Endothelial cell of umbilical vein (primary cell): Measurements from ENCODE around the gene NRXN3.

Experiments
- CTCF ChIP-seq, 2 donors: IDR thresholded peaks; 1 replicate in 1 of 2; 2 replicates in 1 of 2; pipeline ENCODE4 v1.5.1; 2011; ENCODE audit warnings: low read length in 2 of 2, mild to moderate bottlenecking in 2 of 2, moderate library complexity in 2 of 2, control low read depth in 1 of 2, inconsistent platforms in 1 of 2, low read depth in 1 of 2; ENCODE audit not compliant: insufficient read depth in 1 of 2; ENCODE audit errors: extremely low read depth in 1 of 2
- EZH2 ChIP-seq: IDR thresholded peaks from 2 replicates; pipeline ENCODE4 v1.6.1; 2012; ENCODE audit warnings: borderline replicate concordance, low read depth, mild to moderate bottlenecking, moderate library complexity, low read length, inconsistent platforms; ENCODE audit not compliant: severe bottlenecking
- FOS ChIP-seq: IDR thresholded peaks from 2 replicates; pipeline ENCODE4 v1.6.1; 2011; ENCODE audit warnings: mild to moderate bottlenecking, low read length, moderate library complexity, borderline replicate concordance; ENCODE audit not compliant: insufficient read depth
- GATA2 ChIP-seq: IDR thresholded peaks from 2 replicates; pipeline ENCODE4 v1.7.0; 2011; ENCODE audit warnings: low read depth, mild to moderate bottlenecking, moderate library complexity, mixed read lengths, low read length; ENCODE audit not compliant: insufficient read length, insufficient read depth
- JUN ChIP-seq: IDR thresholded peaks from 2 replicates; pipeline ENCODE4 v1.6.1; 2011; ENCODE audit warnings: borderline replicate concordance, low read depth; ENCODE audit not compliant: insufficient read length, insufficient read depth
- MAX ChIP-seq: IDR thresholded peaks from 2 replicates; pipeline ENCODE4 v1.6.1; 2011; ENCODE audit not compliant: insufficient read depth, insufficient read length
- MYC ChIP-seq: IDR thresholded peaks from one replicate; pipeline ENCODE4 v1.6.1; 2011; ENCODE audit warnings: mild to moderate bottlenecking, low read depth, low read length
- POLR2A ChIP-seq: IDR thresholded peaks from 2 replicates; pipeline ENCODE4 v1.6.1; 2012; ENCODE audit warnings: low read depth, mild to moderate bottlenecking, control low read depth, low read length
- POLR2AphosphoS5 ChIP-seq: IDR thresholded peaks from 2 replicates; pipeline ENCODE4 v1.6.1; 2012; ENCODE audit warnings: low read depth, mild to moderate bottlenecking, control low read depth, low read length, moderate library complexity; ENCODE audit not compliant: insufficient read depth

DNA sequence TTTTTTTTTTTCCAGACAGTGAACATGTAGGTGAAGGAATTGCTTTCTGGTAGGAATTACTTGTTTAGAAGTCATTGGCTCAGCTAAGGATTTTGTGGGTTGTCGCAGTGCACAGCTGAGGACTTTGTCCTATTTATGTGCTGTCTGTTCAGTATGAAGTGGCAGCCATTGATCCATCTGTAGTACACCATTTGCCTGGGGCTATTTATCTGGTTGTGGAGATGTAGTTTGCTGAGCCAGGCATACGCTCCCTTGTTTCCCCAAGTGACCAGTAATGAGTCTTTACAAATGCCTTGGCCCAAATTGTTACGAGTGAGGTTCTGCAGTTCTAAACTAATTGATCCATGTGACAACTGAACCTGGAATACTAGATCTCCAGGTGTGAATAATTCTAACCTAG is 140.1 kb downstream of the NRXN3 start:
- TF ChIP-seq POLR2A (no peak), POLR2AphosphoS5 (no peak), CTCF (IDR thresholded peaks at IDR 0.05; ENCODE audit: extremely low read depth in 1 of 2, insufficient read depth in 1 of 2, low read depth in 1 of 2, low read length in 2 of 2) (no peak), EZH2 (no peak), MYC (no peak), MAX (no peak), FOS (no peak), GATA2 (no peak), JUN (no peak)
